Stomach (tissue), 4 donors: ENCODE results near the gene ZCCHC9.
"Not testable (repeated sequence)": the region's sequence is repeated elsewhere in the genome, so short reads cannot be mapped to it uniquely, and the experiment has no call there.

Experiments
- EP300 ChIP-seq: sonication (generic); formaldehyde crosslinking; IDR thresholded peaks from one replicate; pipeline ENCODE4 v1.6.1; 2017; ENCODE audit warnings: antibody characterized with exemption
- POLR2A ChIP-seq, 4 donors: fragments of 450-650 bp; IDR thresholded peaks; one replicate each; pipeline ENCODE4 v1.6.1; 2016; ENCODE audit warnings: antibody characterized with exemption in 4 of 4, control low read depth in 2 of 4, mild to moderate bottlenecking in 1 of 4, moderate library complexity in 1 of 4
- TF ChIP-seq, protein P1 (sequence below), 7 experiments: fragments of 450-650 bp in 4 of 7; fragments of 200-600 bp in 3 of 7; sonication (generic) in 3 of 7; IDR thresholded peaks; one replicate each; pipeline ENCODE4 v1.5.1; 2016 to 2019; ENCODE audit warnings: antibody characterized with exemption in 7 of 7, control low read depth in 2 of 7, mild to moderate bottlenecking in 1 of 7

DNA sequence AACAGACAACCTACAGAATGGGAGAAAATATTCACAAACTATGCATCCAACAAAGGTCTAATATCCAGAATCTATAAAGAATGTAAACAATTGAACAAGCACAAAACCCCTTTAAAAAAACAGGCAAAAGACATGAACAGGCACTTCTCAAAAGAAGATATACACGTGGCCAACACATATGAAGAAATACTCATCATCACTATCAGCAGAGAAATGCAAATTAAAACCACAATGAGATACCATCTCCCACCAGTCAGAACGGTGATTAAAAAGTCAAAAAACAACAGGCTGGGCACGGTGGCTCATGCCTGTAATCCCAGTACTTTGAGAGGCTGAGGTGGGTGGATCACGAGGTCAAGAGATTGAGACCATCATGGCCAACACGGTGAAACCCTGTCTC is 7.4 kb upstream of the ZCCHC9 start:
- TF ChIP-seq, protein P1, sequence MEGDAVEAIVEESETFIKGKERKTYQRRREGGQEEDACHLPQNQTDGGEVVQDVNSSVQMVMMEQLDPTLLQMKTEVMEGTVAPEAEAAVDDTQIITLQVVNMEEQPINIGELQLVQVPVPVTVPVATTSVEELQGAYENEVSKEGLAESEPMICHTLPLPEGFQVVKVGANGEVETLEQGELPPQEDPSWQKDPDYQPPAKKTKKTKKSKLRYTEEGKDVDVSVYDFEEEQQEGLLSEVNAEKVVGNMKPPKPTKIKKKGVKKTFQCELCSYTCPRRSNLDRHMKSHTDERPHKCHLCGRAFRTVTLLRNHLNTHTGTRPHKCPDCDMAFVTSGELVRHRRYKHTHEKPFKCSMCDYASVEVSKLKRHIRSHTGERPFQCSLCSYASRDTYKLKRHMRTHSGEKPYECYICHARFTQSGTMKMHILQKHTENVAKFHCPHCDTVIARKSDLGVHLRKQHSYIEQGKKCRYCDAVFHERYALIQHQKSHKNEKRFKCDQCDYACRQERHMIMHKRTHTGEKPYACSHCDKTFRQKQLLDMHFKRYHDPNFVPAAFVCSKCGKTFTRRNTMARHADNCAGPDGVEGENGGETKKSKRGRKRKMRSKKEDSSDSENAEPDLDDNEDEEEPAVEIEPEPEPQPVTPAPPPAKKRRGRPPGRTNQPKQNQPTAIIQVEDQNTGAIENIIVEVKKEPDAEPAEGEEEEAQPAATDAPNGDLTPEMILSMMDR (IDR thresholded peaks at IDR 0.05), result not testable (repeated sequence)
- TF ChIP-seq POLR2A (IDR thresholded peaks at IDR 0.05); EP300: not testable (repeated sequence)
